Stimulated activated CD4-positive, alpha-beta T cell treated with anti-CD3 and anti-CD28 coated beads, Interleukin-1b, Interleukin-23, amount 100 ng/mL, for 4 hours (primary cell): ENCODE measurements around the gene UBR2.
A peak's percentile ranks its signal among the peaks of the same experiment; 100 is the strongest.

Experiments used
- DNase-seq, 2 donors: peaks; one replicate each; pipeline ENCODE4 v3.0.0-alpha.2; 2020; ENCODE audit warnings: low read depth in 2 of 2

The UBR2 gene

DNA sequence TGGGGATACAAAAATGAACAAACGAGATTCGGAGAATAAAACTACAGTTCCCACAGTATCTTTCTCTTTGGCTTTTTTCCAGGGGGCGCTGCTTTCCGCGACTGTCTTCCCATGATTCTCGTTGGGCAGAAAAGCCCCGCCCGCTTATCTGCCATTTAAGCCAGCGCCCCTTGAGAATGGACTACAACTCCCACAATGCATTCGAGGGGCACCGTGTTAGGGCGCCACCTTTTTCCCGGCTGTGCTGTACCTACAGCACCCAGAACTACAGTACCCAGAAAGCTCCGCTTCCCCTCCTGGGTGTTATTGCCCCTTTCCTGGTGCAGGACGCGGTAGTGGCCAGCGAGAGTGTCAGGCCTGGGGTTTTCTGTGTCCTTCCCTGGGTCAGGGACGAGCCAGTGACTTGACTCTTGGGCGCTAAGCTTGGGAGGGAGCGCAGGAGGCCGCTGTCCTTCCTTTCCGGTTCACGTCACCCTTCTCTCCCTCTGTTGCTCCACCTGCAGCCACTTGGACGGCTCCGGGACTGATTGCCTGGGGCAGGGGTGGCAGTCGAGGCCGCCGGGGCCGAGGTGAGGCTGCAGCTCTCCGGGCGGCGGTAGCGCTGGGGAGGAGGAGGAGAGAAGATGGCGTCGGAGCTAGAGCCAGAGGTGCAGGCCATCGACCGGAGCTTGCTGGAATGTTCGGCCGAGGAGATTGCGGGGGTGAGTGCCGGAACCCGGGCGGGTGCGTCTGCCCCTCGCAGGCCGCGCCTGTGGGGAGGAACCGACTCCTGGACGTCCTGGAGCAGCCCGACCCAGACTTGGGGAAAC, at the start of gene UBR2:
UBR2 (plus strand) TSS at position 333 of the 809 bp plus-strand sequence; CDS start at position 624, 291 bp downstream.
- peak; percentile 80 to 87 for DNase-seq

DNA sequence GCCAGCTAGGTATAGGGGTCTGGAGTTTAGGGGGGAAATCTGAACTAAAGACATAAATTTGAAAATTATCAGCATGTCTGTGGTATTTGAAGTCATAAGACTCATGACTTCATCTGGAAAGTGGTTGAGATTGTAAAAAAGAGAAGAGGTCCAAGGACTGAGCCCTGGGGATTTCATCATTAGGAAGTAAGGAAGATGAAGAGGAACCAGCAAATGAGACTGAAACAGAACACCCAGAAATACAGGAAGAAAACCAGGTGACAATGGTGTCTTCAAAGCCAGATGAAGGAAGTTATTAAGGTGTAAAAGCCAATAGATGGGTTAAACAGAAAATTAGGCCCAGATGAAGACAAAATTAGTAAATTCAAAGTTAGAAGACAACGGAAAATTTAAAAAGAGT, 49.1 kb upstream of the UBR2 start:
- no peak for DNase-seq

DNA sequence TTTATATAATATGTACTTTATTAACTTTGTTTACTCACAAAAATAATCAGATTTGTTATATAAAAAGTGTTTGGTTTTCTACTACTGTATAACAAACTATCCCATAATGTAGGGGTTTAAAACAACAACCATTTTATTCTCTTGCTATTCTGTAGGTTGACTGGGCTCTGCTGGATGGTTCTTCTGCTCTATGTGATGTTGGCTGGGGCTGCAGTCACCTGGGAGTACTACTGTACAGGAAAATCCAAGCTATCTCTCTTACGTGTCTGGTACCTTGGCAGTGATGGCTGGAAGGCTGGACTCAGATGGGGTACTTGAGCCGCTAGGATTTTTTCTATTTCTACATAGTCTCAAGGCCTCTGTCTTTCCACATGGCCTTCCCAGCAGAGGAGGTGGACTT, 44.0 kb upstream of the UBR2 start:
- no peak for DNase-seq

DNA sequence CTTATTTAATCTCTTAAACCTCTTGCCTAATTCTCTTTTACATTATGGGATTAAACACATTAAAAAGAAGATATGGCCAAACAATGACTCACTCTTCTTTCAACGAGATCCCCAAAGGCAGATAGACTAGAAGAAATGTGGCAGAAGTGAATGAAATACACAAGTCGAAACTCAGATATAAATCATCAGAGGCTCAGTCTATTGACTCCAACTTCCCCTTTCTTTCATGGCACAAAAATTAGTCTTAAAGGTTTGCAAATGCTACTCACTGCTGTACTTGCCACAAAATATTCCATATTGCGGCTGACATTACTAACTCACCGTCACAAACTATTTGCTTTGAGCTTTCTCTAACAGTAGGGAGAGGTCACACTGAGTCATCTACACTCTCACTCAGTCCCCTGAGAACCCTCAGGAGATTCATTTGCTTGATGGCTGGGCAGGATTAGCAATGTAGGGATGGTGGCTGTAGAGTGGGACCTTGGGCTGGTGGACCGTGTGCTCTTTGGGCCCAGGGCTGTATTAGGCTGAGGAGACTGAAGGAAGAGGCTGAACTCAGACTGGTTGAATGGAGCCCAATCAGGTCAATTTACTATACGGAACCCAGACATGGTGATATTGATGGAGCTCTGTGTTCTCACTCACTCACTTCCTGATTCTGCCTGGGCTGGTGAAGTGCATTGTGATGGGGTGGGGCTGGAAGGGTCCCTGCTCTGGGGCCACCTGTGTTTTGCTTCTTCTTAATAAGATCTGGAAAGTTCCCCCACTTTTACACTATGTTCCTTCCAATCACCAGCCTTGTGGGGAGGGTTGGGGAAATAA, 42.8 kb upstream of the UBR2 start:
- no peak for DNase-seq

DNA sequence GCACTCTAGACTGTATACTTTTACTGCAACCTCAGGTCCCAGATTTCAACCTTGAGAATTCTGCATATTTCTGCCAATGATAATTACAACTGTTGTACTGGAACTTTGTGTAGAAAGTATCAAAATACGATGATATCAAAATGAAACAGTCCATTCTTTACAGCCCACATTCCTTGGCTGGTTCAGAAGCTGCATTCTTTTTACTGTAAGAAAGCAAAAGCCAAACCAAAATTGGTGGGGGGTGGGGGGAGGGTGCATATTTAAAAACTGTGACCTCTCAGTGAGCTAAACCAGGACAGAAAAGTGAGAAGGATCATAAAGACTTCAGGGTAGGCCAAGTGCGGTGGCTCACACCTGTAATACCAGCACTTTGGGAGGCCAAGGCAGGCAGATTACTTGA, 41.8 kb upstream of the UBR2 start:
- DNase-seq = no peak

DNA sequence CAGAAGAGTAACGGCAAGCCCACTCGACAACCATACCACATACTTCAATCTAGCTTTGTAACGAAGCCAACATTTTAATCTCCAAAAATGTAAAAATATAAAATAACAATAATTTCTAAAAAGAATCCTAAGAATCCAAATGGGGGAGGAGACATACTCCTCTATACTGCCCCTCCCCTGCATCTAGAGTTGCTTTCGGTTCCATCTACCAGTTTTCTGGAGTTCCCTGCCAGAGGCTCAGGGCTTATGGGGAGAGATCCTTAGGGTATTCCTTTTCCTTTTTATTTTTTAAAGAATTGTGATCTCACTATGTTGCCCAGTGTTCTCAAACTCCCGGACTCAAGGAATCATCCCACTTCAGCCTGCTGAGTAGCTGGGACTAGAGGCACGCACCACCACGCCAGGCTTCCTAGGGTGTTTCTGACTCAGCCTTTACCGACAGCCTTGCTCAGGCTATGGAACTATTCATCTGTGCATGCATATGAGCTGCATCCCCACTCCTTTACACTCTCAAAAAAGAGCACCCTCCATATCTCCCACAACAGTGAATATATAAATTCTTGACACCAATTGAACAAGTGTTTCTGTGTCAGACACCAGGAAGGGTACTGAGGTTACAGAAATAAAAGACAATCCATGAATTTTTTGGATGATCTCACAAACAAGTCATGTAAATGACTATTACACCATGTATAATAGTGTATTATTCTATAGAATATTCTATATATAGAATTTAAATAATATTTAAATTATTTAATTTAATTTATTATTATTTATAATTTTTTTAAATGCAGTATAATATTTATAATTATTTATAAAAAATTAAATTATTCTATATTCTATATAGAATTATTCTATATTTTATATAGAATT, 40.7 kb upstream of the UBR2 start:
- no peak for DNase-seq

DNA sequence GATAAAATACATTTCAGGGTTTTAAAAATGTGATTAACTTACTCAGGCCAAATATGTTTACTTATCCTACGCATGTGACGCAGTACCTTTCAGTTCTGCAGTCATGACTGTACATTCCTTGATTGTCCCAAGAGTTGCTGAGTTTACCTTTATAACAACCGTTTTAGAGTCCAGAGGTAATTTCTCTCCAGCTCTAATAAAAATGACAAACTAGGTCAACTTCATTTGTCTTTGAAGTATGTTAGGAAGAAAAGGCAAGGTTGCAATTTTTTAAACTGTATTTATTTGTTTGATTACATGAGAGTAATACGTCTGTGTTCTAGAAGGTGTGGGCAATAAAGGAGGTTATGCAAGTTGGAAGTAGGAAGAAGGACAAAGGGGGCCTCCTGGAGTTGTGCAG, 38.6 kb upstream of the UBR2 start:
- no peak for DNase-seq

DNA sequence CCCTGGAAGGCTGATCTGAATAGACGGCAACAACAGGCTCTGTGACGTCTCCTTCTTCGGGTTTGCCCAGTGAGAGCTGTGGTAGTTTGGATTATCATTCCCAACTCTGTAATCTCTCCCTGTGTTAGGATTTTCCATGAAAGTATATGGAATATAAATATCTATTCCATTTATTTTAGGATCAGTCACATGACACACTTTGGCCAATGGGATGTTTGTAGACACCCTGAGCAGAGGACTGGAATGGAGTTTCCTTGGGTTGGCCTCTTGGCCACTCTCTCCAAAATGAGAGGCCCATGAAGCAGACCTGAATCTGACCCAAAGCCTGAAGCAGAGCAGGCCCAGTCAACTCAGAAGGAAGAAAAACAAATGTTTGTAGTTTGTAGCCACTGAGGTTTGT, 37.2 kb upstream of the UBR2 start:
- DNase-seq = no peak

DNA sequence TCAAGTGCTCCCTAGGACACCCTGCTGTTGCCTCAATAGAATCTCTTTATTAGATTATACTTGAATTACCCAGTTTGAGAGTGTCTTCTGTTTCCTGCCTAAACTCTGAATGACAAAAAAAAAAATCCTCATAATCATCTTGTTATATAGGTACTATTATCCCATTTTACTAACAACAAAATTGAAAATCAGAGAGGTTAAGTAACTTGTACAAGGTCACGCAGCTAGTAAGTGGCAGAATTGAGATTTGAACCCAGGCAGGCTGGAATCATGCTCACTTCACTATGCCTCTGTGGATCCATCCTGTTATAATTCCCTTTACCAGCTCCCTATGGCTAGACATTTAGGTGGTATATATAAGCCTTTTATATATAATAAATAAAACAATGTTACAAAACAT, 36.6 kb upstream of the UBR2 start:
- DNase-seq = no peak

DNA sequence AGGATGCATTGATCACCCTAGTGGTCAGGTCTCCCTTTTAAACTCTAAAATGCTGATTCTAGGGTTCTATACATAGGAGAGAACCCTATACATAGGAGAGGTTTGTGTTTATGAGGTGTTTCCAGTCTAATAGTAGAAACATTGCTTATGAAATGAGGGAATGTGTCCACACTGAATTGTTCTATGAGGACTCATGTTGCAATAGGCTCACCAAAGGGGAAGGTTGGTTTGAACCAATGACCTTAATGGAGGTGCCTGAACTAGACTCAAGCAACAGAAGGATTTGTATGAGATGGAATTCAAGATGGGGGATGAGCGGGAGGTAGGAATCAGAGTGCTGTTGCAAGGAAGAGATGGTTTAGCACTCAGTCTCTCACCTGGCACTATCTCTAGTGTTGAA, 33.5 kb upstream of the UBR2 start:
- no peak for DNase-seq

DNA sequence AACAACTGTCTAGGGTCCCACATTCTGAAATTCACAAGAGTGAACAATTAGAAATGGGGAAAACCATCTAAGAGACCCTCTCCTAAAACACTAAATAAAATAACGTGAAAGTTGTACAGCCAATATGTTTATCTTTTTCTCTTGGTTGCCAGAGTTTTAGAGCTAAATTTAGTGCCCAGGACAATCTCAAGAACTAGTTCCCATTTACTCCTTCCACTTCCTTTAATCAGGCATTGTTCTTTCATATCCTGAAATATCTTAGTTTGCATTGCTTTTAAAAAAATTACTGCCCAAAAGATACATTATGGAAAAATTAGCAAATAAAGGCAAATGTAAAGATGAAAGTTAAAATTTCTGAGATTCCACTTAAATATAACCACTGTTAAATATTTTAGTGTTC, 33.1 kb upstream of the UBR2 start:
- no peak for DNase-seq

DNA sequence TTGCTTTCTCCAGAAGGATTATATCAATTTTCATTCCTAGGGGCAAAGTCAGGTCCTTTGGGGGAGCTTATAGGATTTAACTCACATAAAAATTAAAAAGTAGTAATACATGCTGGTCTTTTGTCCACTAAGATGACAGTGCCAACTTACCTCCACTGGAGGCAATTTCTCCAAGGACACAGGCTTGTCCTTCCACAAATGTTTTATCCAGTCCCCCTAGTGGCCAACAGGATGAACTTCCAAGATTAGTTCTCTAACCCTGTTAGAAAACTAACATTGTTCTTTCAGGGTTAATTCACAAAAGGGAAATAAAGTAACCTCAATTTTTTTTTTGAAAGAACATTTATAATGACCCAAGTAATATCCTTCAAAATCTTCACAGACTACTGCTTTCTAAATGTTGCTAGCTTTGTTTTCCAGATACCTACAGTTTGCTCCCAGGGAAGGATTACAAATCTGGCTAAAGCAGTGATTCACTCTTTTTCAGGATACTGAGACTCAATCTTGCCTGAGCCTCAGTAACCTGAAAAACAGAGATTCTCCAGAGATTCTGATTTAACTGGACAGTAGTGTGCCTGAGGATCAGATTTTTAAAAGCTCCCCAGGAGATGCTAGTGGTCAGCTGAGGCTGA, 31.7 kb upstream of the UBR2 start:
- DNase-seq = no peak

DNA sequence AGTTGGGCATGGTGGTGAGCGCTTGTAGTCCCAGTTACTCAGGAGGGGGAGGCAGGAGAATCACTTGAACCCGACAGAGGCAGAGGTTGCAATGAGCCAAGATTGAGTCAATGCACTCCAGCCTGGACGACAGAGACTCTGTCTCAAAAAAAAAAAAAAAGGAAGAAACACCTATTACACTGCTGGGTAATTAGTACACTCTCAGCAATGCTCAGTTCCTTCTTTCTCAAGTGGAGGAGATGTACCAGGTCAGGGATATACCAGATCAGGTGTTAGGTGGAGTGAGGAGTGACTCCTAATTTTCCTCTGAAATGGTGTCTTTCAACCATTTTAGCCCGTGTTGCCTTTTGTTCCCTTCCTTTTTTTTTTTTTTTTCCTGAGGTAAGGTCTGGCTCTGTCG, 30.0 kb upstream of the UBR2 start:
- no peak for DNase-seq

DNA sequence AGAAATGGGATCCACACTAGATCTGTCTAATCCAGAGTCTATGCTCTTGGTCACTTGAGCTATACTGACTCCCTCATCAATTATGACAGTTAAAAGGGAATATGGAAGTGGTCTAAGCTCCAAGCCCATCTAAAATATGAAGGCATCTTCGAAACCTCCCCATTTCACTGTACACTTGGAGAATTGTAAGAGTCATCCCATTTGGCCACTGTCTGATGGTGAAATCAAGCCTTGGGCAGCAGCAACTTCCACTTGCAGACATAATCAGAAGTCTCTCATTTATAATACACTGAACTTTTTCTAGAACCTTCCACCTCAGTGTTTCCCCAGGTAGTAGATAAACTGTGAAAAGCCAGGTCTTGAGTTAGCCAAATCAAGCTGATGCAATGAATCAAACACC, 26.3 kb upstream of the UBR2 start:
- no peak for DNase-seq

DNA sequence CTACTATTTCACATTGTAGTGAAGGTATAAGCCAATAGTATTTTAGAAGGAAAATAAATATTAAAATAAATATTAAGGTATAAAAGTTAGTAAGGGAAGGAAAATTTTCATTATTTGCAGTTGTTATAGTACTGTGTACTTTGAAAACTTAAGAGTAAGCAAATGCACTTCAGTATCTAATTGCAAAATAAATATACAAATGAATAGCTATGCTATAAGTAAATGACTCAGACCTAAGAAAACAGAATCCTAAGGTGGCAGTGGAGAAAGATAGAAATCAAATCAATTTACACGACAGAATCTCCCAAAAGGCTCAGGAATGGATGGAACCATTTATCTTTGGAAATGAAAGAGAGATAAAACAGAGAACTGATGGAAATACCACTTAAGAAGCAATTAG, 24.7 kb upstream of the UBR2 start:
- DNase-seq = no peak

DNA sequence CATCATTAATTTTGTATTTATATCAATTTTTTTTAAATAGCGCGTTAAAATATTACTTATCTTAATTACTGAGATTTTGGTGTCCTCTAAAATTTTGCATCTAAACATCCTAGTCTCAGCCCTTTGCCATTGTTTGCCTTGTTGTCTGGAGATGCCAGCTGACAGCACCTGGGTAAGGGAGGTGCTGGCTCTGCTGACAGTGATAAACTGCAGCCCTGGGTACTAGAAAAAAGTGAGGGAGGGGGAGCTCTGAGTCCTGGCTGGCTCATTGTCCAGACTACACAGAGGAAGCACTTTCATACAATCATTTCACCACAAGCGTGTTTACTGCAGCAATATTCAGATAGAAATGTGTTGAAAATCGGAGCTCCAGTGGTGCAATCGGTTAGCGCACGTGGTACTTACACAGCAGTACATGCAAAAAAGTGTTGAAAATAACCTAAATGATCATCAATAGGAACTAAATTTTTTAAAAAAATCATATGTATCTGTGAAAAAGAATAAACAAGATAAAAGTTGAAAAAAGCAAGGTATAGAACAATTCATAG, 18.5 kb upstream of the UBR2 start:
- DNase-seq = no peak

DNA sequence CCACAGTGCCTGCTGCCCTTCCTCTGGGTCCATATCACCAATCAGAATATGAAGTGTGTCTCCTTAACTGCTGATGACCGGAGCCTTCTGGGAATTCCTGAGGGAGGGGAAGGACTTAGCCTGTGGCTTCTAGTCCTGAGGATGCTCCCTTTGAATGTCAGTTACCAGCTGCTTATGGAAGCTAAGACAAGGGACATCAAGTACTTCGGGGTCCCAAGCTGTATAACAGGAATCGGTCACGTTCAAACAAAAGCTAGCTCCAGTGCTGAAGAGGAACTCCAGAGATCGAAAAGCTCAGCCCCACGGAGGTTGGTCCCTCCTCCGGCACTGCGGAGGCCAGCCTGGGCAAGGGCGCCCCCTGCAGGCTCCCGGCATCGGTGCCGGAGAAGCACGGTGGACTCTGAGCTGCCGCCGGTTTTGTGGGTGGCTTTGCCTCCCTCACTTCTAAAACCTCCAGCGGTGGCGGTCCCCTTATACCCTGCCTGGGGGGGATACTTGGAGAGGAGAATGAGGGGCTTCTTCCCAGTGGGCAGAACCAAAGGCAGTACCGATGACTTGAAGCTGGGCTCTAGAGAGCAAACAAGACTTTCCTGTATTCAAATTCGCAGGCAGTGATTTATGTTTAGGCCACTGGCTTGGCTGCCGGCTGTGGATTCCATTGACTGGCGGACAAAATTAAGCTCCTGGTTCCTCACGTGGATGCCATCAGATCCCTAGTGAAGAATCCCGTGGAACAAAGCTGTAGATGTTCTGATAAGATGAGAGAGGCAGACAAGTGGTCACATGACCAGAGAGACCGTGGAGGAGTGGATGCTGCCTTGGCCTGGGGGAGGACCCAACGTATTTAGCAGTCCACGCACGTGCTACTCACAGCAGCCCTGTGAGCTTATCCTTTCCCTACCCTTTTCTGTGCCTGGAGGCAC, 16.2 kb upstream of the UBR2 start:
- peak; percentile 83 to 91 for DNase-seq

DNA sequence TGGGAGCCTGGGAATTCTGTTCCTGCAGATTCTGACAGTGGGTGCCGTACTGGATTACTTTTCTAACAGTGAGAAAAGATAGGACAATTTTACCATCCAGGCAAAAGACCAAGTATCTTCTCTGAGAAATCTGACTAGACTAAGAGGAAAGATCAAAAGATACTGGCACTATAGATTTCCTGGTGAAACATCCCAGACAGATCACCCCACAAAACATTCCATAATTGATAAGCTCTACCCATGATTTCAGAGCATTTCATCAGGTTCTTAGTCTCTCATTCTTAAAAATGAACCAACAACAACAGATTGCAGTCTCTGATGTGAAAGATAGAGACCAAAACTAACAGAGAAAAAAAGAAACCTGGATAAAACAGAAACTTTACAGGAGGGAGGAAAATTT, 13.6 kb upstream of the UBR2 start:
- DNase-seq = no peak

DNA sequence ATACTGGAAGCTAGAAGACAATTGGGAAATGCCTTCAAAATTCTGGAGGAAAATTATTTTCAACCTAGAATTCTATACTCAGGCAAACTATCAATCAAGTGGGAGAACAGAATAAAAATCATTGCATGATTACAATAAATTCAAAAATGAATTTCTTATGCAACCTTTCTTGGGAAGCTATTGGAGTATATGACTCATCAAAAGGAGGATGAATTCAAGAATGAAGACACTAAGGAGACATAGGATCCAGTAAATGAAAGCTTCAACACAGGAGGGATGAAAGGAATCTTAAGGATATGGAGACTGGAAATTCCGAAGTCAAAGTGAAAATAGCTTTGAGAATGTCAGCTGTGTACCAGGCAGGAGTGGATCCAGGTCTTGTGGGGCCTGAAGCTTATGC, 12.6 kb upstream of the UBR2 start:
- no peak for DNase-seq

DNA sequence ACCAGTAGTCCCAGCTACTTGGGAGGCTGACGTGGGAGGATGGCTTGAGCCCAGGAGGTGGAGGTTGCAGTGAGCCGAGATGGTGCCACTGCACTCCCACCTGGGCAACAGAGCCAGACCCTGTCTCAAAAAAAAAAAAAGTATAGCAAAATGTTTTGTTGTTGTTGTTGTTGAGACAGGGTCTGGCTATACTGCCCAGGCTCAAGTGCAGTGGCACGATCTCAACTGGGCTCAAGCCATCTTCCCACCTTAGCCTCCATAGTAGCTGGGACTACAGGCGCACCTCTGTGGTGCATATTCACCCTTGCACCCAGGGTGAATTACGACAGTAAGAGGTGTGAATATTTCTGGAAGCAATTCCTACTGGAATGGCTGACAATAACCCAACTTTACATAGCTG, 11.4 kb upstream of the UBR2 start:
- DNase-seq = no peak
